ENCODE data around the gene CAVIN1. TPM values are rescaled to one million over a fixed set of nuclear protein-coding genes. Genes with fewer than 3 reads are reported as not detected.

Gene CAVIN1
- total and polyA plus RNA-seq, 10 donors = 25.3 to 224 (median 131) TPM

DNA sequence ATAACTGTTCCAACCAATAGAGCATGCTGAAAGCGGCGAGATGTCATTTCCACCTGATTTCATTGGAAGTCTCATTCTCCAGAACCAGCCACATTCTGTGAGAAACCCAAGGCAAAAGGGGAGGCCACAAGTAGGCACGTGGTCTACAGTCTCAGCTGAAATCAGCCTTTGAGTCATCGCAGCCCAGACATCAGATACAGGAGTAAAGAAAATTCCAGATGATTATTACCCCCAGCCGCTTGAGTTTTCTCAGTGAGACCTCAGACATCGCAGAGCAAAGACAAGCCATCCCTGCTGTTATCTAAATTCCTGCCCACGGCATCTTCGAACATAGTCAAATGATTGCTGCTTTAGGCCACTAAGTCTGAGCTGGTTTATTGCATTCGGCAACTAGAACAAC is 57.9 kb downstream of the CAVIN1 start:
- TF ChIP-seq, protein P1, sequence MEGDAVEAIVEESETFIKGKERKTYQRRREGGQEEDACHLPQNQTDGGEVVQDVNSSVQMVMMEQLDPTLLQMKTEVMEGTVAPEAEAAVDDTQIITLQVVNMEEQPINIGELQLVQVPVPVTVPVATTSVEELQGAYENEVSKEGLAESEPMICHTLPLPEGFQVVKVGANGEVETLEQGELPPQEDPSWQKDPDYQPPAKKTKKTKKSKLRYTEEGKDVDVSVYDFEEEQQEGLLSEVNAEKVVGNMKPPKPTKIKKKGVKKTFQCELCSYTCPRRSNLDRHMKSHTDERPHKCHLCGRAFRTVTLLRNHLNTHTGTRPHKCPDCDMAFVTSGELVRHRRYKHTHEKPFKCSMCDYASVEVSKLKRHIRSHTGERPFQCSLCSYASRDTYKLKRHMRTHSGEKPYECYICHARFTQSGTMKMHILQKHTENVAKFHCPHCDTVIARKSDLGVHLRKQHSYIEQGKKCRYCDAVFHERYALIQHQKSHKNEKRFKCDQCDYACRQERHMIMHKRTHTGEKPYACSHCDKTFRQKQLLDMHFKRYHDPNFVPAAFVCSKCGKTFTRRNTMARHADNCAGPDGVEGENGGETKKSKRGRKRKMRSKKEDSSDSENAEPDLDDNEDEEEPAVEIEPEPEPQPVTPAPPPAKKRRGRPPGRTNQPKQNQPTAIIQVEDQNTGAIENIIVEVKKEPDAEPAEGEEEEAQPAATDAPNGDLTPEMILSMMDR (IDR thresholded peaks at IDR 0.05 in 8 of 11, conservative IDR thresholded peaks at IDR 0.05 in 3 of 11) = no peak
- TF ChIP-seq POLR2AphosphoS5 (IDR thresholded peaks at IDR 0.05) = no peak
- no peak for TF ChIP-seq POLR2A (IDR thresholded peaks at IDR 0.05)
- H3K27ac ChIP-seq = peak overlapping the region in 2 of 8 donors; percentile 1 to 23
- no peaks in the 10 kb centered on the region for H3K27me3 ChIP-seq (replicated peaks in 1 of 7)
- no peaks in the 10 kb centered on the region for H3K9me3 ChIP-seq
- peaks cover 33 to 100% (median 87%) of the 10 kb centered on the region in 6 donors for H3K4me1 ChIP-seq
- no peak for DNase-seq
- peaks cover 0 to 20% (median 2%) of the 10 kb centered on the region in 6 donors for H3K36me3 ChIP-seq
- H3K4me3 ChIP-seq = no peak overlapping the region
- 75 to 89% (median 86%) methylated on average over 9 of the region's 9 CpGs for WGBS, 5 donors
- intact Hi-C loops (cut with DNase I; ENCODE audit: low total_unique reads) = no loop called here

DNA sequence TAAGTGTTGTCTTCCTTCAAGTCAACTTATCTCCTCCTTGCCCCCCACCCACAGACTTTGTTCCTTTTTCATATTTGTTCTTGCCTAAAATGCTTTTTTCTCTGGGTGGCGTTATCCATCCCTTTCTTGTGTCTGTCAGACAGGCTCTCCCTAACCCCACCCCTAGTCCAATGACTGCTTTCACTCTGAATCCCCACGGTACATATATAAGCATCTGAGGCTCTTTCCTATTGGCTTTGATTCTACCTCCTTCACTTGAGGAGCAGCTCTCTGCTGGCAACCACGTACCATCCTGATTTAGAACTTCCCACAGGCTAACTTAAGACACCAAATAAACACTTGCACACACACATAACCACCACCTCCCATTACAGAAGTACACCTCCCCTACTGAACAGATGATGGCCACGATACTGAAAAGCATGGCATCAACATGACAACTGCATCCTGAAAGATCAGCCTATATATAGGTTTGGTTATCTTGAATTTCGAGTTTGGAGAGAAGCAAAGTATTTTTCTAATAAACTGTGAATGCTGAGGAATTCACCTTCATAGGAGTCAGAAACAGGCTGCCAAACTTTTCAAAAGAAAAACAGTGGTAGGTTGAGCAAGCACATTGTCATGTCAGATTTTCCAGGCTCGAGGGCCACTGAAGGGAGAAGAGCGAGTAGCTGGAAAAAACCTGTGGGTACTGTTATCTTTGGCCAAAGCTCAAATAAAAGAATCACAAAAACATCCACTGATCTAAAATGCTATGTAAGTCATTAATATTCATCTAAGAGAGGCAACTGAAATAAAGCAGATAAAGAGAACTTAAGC is 59.1 kb downstream of the CAVIN1 start:
- Histone ChIP-seq H3K4me1 (peaks cover 34 to 99% (median 86%) of the 10 kb centered on the region in 6 donors), H3K27ac (peak overlapping the region in 2 of 8 donors; percentile 38), H3K4me3 (no peak overlapping the region), H3K9me3 (no peaks in the 10 kb centered on the region), H3K27me3 (replicated peaks in 1 of 7) (no peaks in the 10 kb centered on the region), H3K36me3 (peaks cover 0 to 20% (median 2%) of the 10 kb centered on the region in 6 donors)
- no peak for TF ChIP-seq POLR2AphosphoS5 (IDR thresholded peaks at IDR 0.05)
- no peak for TF ChIP-seq POLR2A (IDR thresholded peaks at IDR 0.05)
- TF ChIP-seq, protein P1 (IDR thresholded peaks at IDR 0.05 in 8 of 11, conservative IDR thresholded peaks at IDR 0.05 in 3 of 11) = no peak
- intact Hi-C loops (cut with DNase I; ENCODE audit: low total_unique reads) = no loop called here
- no peak for DNase-seq
- 48 to 66% (median 57%) methylated on average over 7 of the region's 7 CpGs for WGBS, 5 donors

DNA sequence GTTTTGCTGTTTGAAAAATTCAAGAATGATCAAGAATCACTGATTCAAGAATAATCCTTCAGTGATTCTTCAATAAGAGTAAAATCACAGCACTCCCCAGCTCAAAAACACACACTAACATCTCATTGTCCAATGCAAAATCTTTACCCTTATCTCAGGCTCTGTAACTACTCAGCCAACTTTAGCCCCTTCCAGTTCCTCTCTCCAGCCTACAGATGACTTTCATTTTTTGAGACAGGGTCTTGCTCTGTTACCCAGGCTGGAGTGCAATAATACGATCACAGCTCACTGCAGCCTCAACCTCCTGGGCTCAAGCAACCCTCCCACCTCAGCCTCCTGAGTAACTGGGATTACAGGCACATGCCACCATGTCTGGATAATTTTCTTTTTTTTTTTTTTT is 59.8 kb downstream of the CAVIN1 start:
- WGBS, 5 donors = 44 to 73% (median 67%) methylated on average over 1 of the region's 1 CpG
- no peak for DNase-seq
- intact Hi-C loops (cut with DNase I; ENCODE audit: low total_unique reads) = no loop called here
- peak overlapping the region in 2 of 8 donors; percentile 1 to 38 for H3K27ac ChIP-seq
- no peaks in the 10 kb centered on the region for H3K27me3 ChIP-seq (replicated peaks in 1 of 7)
- no peaks in the 10 kb centered on the region for H3K9me3 ChIP-seq
- peaks cover 0 to 20% (median 2%) of the 10 kb centered on the region in 6 donors for H3K36me3 ChIP-seq
- peaks cover 38 to 99% (median 86%) of the 10 kb centered on the region in 6 donors for H3K4me1 ChIP-seq
- H3K4me3 ChIP-seq = no peak overlapping the region
- TF ChIP-seq POLR2A (IDR thresholded peaks at IDR 0.05) (no peak), POLR2AphosphoS5 (IDR thresholded peaks at IDR 0.05) (no peak)
- TF ChIP-seq, protein P1 (IDR thresholded peaks at IDR 0.05 in 8 of 11, conservative IDR thresholded peaks at IDR 0.05 in 3 of 11) = no peak

DNA sequence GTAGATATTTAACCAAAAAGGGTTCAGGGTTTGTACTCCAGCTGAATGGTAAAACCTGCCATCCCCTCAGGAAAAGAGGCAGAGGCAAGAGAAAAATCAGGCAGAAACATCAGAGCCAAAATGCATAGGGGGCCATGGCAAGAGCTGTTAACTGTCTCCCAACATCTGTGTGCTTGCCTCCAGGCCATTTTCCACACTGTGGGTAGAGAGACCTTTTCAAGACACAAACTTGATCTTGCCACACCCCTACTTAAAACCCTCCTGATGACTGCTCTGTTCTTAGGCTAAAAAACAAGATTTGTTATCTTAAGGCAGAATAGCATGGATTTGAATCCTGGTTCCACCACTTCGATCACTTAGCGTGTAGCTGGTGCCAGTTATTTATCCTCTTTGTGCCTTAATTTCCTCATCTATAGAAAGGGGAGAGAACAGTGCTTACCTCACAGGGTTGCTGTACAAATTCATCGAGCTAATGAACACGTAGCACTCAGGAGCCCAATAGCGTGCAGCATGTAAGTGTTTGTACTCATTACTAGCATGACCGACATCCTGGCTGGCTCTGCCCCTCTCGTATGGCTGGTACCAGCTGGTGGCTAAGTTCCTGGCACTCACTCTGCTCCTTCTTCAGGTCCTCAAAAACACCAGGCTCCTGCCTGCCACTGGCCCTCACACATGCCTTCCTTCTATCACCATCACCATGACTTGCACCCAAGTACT is 60.7 kb downstream of the CAVIN1 start:
- TF ChIP-seq, protein P1 (IDR thresholded peaks at IDR 0.05 in 8 of 11, conservative IDR thresholded peaks at IDR 0.05 in 3 of 11) = no peak
- TF ChIP-seq POLR2A (IDR thresholded peaks at IDR 0.05) (no peak), POLR2AphosphoS5 (IDR thresholded peaks at IDR 0.05) (no peak)
- 75 to 88% (median 83%) methylated on average over 7 of the region's 7 CpGs for WGBS, 5 donors
- peaks cover 0 to 20% (median 2%) of the 10 kb centered on the region in 6 donors for H3K36me3 ChIP-seq
- intact Hi-C loops (cut with DNase I; ENCODE audit: low total_unique reads) = no loop called here
- no peaks in the 10 kb centered on the region for H3K27me3 ChIP-seq (replicated peaks in 1 of 7)
- no peak overlapping the region for H3K4me3 ChIP-seq
- H3K27ac ChIP-seq = peak overlapping the region in 5 of 8 donors; percentile 6 to 45 (median 18)
- H3K9me3 ChIP-seq = no peaks in the 10 kb centered on the region
- DNase-seq = no peak
- H3K4me1 ChIP-seq = peaks cover 36 to 99% (median 86%) of the 10 kb centered on the region in 6 donors
